ENCODE results near the gene LSM3.

Gene LSM3

DNA sequence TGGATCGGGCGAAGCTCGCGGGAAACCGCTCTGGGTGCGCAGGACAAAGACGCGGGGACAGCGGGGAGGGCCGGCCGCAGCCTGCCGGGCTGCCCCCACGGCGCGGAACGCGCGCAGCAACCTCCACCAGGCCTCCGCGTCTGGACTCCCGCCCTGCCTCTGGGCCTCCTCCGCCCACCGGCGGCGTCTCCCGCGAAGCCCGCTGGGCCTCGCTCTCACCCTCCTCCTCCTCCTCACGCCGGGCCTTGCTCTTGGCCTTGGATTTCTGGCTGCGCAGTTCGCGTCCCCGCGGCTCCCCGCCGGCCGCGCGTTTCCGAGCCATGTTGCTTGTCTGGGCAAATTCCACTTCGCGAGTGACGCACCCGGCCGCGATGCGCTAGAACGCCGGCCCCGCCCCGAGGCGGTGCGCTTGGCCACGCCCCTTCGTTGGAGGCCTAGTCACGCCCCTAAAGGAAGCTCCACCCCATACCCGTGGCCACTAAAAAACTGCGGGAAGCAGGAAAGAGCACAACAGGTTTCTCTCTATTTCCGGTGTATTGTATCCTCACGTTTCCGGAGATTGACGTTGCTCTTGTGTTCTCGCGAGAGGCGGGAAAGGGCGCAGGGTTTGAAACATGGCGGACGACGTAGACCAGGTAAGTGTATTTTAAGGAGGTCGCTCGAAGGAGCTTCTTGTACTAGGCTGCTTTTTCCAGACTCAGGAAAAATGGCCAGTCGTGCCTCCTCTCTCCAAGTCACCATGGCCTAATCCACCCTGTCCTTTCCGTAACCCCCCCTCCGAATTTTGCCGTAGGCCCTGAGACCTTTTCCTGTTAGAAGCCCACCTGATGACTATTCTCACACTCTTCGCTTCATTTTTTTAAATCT is at the start of gene LSM3, which contains the start of gene XPC:
LSM3 (plus strand) TSS at position 571 of the 867 bp plus-strand sequence; CDS start at position 615, 44 bp downstream.
XPC (minus strand) TSS at position 355 of the 867 bp plus-strand sequence; CDS start at position 322, 33 bp downstream.
- H3K4me3 ChIP-seq (ENCODE audit: low read depth, low read length), result peak within 1 kb of the TSS; percentile 92
- peak; percentile 96 for DNase-seq (ENCODE audit: low read depth)

DNA sequence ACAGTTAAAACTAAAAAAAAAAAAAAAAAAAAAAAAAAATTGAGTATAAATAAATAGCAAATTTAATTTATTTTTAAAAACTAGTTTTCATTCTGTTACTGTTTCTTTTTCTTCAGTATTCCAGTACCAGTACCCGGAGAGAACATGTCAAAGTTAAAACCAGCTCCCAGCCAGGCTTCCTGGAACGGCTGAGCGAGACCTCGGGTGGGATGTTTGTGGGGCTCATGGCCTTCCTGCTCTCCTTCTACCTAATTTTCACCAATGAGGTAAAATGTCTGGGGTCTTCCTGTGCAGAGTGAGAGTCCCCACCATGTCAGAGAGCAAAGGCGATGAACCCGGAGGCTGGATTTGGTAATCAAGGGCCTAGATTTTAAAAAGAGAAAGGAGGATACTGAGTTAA is 49.3 kb upstream of the LSM3 start:
- no peak overlapping the region for H3K4me3 ChIP-seq (ENCODE audit: low read depth, low read length)
- DNase-seq (ENCODE audit: low read depth), result no peak

DNA sequence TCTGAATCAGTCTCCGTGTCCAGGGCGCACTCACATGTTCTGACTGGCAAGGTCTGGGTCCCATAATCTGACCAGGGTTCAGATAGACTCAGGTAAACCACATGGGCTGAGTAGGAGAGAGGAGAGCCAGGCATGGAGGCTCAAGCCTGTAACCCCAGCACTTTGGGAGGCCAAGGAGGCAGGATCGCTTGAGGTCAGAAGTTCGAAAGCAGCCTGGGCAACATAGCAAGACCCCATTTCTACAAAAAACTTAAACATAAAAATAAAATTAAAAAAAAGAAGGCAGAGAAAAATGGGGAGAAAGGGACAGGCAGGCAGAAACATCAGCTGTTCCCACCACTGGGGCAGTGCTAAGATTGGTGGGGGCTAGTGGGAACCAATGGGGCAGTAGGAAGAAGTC is 48.4 kb upstream of the LSM3 start:
- H3K4me3 ChIP-seq (ENCODE audit: low read depth, low read length), result no peak overlapping the region
- no peak for DNase-seq (ENCODE audit: low read depth)

DNA sequence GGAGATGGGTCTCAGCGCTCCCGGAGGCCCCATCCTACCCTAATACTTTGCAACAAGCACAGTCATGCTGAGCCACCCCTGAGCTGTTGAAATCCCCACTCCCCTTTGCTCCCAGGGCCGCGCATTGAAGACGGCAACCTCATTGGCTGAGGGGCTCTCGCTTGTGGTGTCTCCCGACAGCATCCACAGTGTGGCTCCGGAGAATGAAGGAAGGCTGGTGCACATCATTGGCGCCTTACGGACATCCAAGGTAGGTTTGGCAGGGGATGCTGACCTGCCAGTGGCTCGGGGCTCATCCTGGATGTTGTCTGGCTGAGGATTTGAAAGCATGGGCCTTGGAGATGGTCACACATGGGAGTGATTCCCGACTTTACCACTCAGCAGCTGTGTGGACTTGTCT is 47.9 kb upstream of the LSM3 start:
- no peak for DNase-seq (ENCODE audit: low read depth)
- no peak overlapping the region for H3K4me3 ChIP-seq (ENCODE audit: low read depth, low read length)

DNA sequence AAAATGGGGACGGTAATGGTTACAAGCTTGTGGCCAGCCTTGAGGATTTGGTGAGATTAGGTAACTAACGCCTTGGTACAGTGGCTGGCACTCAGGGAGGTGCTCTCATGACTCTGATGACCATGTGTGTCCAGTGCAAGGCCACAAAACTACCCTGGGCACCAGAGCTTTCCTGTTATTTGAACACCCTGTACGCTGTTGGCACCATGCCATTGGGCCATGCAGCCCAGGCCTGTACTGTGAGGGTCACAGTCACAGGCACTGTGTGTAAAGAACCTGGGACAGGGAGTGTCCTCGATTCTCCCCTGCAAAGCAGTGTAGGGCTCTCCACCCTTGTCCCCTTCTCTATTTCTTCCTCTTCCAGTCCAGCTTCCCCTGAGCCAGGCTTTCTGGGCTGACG is 47.5 kb upstream of the LSM3 start:
- no peak overlapping the region for H3K4me3 ChIP-seq (ENCODE audit: low read depth, low read length)
- DNase-seq (ENCODE audit: low read depth), result no peak

DNA sequence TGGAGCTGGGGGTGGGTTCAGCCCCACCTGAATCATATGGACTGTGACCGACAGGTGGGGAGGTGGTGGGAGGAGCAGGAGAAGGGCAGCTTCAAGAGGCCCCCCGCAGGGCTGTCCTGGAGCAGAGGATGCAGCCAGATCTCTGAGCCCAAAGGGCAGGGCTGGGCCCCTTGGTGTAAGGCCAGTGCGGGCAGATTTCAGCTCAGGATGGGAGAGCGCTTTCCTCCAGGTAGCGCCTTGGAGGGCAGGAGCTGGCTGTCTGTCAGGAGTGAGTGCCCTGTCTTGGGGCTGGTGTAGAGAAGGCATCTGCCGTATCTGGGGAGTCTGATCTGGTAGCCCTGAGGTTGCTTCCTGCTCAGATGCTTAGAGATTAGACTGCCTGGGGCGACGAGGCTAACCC is 46.5 kb upstream of the LSM3 start:
- H3K4me3 ChIP-seq (ENCODE audit: low read depth, low read length), result no peak overlapping the region
- DNase-seq (ENCODE audit: low read depth), result no peak

DNA sequence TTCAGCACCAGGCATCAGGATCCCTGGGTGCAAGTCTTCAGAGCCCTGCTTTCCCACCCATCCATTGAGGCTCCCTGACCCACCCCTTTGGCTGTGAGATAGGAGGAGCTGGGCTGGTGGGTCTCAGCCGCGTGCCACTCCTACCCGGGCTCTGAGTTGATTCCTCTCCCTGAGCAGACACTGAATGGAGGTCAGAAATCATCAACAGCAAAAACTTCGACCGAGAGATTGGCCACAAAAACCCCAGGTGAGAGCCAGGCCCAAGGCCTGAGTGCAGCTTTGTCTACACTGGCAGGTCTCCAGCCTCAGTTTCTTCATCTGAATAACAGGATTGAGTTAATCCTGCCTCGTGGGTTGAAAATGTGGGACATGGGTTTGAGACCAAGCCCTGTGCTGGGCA is 45.9 kb upstream of the LSM3 start:
- DNase-seq (ENCODE audit: low read depth), result no peak
- H3K4me3 ChIP-seq (ENCODE audit: low read depth, low read length), result no peak overlapping the region

DNA sequence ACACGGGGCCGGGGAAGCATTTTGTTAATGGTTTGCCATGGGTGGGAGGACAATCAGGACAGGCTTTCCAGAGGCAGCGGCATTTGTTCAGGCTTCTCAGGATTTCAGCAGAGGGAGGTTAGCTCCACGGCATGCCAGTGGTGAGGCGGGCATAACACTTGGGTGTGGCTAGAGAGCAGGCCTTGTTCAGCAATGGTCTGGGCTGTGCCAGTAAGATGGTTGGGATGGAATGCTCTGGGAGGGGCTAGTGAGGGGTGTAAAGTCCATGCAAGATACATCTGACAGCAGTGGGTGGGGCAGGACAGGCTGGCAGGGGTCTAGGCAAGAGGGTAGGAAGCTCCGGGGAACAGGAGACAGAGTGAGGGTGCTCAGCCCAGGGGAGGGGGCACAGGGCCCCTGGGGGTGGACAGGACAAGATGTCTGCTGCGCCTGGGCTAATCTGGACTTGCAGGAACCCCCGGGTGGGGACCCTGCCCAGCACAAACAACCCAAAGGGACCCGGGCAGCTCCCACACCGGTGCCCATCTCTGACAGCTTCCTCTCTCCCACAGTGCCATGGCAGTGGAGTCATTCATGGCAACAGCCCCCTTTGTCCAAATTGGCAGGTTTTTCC is 45.3 kb upstream of the LSM3 start:
- H3K4me3 ChIP-seq (ENCODE audit: low read depth, low read length), result no peak overlapping the region
- no peak for DNase-seq (ENCODE audit: low read depth)

DNA sequence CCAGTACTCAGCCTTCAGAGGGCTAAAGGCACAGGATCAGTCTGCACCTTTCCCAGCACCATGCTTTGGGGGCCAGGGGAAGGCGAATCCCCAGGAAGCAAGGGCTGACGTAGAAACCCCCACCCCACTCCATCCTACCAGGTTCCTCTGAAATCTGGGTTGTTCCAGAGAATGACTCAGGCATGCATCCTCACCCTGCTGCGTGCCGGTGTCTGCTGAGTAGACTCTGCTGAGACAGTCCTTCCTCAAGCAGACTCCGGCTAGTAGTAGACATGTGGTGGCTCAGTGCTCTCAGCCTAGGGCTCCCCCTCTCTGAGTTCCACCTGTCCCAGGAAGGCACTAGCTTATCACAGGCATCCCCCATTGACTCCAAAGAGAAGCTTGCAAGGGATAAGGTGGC is 44.7 kb upstream of the LSM3 start:
- DNase-seq (ENCODE audit: low read depth), result no peak

DNA sequence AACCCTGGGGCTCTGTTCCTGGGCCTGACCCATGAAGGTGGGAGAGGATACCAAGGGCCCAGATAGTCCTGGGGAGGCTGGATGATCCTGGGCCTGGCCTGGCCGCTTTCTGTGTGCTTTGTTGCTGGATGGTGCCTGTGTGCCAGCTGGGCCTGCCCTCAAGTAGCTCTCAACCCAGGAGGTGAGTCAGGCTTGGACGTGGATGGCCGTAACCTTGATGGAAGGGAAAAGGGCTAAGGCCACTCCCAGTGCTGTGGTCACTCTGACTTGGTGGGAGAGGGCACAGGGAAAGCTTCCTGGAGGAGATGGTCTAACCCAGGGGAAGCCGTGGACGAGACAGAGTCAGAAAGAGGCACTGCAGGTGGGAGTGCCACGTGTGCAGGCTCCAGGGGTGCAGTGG is 44.3 kb upstream of the LSM3 start:
- DNase-seq (ENCODE audit: low read depth), result no peak
- H3K4me3 ChIP-seq (ENCODE audit: low read depth, low read length), result no peak overlapping the region

More for the DNA sequence above, 44.7 kb upstream of the LSM3 start:
- H3K4me3 ChIP-seq (ENCODE audit: low read depth, low read length), result no peak overlapping the region

DNA sequence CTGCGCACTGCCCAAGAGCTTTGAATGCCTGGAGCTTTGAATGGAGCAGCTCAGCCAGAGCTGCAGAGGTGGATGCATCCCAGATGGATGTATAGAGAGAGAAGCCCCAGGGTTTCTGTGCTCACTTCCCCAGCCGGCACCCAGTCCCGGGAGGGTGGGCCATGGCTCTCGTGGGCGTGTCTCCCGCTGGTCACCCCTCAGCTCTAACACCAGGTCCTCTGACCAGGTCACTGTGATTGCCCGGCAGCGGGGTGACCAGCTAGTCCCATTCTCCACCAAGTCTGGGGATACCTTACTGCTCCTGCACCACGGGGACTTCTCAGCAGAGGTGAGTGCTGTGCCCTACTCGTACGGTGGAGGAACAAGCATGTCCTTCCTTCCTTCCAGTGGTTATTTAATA is 43.0 kb upstream of the LSM3 start:
- no peak for DNase-seq (ENCODE audit: low read depth)
- H3K4me3 ChIP-seq (ENCODE audit: low read depth, low read length), result no peak overlapping the region

DNA sequence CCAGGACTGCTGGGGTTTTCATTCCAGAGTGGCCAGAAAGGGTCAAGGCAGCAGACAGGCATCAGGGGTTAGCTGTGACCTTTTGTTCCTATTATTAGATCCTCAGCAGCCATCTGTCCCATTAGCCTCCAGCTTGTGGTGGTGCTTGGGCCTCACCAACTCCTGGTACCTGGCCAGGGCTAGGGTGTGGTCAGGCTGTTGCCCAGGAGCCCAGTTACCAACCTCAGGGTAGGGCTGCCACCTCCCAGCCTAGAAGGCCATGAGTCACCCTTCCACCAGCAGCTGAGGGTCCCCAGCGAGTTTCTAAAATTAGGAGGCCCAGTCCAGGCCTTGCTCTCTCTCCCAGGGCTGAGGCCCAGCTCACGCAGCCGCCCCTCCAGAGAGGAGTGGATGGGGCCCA is 41.6 kb upstream of the LSM3 start:
- no peak overlapping the region for H3K4me3 ChIP-seq (ENCODE audit: low read depth, low read length)
- DNase-seq (ENCODE audit: low read depth), result no peak

DNA sequence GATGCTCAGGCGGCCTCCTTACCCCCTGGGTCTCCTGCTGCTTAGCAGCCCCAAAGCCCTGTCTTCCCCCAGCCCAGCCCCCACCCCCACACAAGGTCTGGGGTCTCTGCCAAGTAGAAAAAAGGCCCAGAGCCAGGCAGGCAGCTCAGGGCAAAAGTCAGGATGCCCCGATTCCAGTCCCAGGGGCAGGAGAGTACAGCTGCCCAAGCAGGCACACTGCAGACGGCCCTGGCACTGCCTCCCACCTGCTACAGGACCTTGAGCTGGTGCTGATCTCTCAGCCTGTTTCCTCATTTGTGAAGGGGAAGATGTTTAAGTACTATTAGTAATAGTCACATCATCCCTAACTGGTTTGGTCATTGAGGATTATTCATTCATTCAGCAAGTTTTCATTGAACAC is 41.2 kb upstream of the LSM3 start:
- DNase-seq (ENCODE audit: low read depth), result no peak
- H3K4me3 ChIP-seq (ENCODE audit: low read depth, low read length), result no peak overlapping the region

DNA sequence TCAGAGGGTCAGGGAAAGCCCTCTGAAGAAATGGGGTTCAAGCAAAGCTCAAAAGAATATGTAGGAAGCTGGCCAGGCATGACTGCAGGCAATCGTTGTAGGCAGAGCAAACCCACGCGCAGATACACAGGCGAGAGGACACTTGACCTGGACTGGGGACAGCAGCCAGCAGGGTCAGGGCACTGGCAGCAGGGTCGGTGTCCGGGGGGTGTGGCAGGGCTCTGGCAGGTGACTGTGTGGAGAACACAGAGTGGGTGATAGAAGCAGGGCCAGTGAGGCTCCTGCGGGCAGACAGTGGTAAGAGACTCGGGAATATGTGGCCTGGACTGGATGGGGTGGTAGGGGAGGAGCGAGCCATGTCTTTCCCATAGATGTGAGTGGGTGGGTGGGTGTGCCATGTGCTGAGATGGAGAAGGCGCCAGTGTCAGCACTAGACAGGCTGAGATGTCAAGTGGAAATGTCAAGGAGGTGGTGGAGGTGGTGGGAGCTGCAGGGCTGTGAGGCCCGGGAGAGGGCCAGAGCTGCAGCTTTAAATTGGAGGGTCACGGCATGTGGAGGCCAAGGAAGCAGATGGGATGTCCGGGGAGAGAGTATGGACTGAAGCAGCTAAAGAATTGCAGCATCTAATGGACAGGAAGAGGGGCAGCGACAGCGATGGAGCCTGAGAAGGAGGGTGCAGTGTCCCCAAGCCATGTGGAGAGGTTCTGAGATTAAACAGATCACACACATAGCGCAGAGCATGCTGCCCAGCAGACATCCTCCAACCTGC is 40.3 kb upstream of the LSM3 start:
- no peak overlapping the region for H3K4me3 ChIP-seq (ENCODE audit: low read depth, low read length)
- no peak for DNase-seq (ENCODE audit: low read depth)

DNA sequence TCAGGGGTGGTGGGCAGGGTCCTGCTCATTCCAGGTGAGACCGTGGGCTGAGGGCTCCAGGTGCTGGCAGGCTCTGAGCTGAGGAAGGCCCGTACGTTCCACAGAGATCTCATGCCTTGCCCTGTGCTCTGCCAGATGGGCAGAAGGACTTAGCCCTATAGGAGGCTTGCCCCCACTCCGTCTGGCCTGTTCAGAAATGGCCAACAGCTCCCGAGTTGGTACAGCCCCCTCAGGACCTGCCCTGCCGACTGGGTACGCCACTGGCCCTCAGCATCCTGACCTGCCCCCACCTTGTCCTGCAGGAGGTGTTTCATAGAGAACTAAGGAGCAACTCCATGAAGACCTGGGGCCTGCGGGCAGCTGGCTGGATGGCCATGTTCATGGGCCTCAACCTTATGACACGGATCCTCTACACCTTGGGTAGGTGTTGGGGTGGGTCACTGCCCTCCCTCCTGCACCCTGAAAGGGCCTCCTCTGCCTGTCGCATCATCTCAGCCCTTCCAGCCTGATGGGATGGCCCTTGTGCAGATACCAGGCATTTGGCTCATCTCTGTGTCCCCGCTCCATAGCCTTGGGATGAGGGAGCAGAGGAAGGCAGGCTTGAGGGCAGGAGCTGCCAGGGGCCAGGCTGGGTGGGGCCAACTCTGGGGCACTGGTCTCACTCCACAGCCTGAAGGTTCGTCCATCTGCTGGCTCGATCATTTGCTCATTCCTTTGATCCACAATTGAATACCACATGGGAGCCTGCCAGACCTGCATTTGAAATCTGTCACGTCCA is 39.5 kb upstream of the LSM3 start:
- H3K4me3 ChIP-seq (ENCODE audit: low read depth, low read length), result no peak overlapping the region
- DNase-seq (ENCODE audit: low read depth), result no peak

DNA sequence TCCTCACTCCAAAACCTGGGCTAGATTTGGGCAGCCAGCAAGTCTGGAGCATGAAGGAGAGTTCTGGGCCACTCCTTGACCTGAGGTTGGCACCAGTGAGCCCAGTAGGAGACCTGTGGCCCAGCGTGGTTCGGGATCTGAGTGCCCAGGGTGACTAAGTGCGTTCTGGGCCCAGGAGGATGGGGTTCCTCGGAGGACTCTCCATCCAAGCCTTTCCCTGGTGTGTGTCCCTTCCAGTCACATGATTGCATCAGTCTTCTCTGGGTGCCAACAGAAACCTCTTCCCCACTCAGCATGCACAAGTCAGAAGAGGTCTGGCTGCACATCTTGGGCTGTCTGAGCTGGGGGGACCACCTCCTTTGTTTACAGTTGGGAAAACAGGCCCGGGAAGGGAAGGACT is 38.8 kb upstream of the LSM3 start:
- H3K4me3 ChIP-seq (ENCODE audit: low read depth, low read length), result no peak overlapping the region
- DNase-seq (ENCODE audit: low read depth), result no peak

DNA sequence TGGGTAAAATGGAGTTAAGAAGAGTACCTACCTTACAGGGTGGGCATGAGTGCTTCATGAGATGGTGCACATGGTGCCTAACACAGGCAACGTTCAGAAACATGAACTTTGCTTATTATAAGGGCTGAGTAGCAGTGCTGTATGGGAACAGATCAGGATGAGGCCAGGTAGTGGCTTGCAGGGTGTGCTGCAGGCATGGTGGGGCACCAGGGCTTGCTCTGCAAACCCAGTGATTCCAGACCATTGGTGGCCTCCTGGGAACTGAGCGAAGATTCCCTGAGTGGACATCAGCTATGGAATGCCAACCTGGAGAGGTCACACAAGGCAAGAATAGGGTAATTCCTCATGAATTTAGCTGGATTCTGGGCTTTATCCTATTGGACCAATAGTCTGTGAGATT is 37.9 kb upstream of the LSM3 start:
- no peak for DNase-seq (ENCODE audit: low read depth)
- H3K4me3 ChIP-seq (ENCODE audit: low read depth, low read length), result no peak overlapping the region

DNA sequence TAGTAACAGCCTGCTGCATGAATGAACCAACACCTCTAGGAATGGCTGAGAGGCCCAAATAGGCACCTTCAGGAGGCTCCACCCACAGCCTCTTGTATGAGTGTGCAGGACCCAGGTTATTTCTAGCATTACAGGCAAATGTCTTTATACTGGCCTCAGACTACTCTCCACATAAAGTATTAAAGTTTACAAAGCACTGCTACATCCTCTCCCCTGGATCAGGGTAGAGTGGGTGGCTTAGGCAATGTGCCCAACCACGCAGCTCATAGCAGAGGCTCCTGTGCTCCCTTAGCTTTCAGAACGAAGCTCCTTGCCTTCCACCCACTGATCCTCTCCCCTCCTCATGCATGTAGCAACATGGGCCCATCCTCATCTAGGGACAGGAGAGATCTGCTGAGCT is 37.5 kb upstream of the LSM3 start:
- DNase-seq (ENCODE audit: low read depth), result no peak
- H3K4me3 ChIP-seq (ENCODE audit: low read depth, low read length), result no peak overlapping the region

DNA sequence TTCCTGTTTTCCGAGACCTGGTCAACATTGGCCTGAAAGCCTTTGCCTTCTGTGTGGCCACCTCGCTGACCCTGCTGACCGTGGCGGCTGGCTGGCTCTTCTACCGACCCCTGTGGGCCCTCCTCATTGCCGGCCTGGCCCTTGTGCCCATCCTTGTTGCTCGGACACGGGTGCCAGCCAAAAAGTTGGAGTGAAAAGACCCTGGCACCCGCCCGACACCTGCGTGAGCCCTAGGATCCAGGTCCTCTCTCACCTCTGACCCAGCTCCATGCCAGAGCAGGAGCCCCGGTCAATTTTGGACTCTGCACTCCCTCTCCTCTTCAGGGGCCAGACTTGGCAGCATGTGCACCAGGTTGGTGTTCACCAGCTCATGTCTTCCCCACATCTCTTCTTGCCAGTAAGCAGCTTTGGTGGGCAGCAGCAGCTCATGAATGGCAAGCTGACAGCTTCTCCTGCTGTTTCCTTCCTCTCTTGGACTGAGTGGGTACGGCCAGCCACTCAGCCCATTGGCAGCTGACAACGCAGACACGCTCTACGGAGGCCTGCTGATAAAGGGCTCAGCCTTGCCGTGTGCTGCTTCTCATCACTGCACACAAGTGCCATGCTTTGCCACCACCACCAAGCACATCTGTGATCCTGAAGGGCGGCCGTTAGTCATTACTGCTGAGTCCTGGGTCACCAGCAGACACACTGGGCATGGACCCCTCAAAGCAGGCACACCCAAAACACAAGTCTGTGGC is 36.8 kb upstream of the LSM3 start:
- no peak for DNase-seq (ENCODE audit: low read depth)
- H3K4me3 ChIP-seq (ENCODE audit: low read depth, low read length), result no peak overlapping the region
